Trophoblast cell (in vitro differentiated cells and primary cell): Measurements from ENCODE around the gene TUBB.

Source experiments
- DNase-seq, 2 donors: peaks; one replicate each; pipeline ENCODE4 v3.0.0-alpha.2; 2016
- H2AFZ ChIP-seq: 2 replicates; pipeline ENCODE4 v1.6.1; 2013; ENCODE audit warnings: low read length, moderate library complexity, mild to moderate bottlenecking; ENCODE audit not compliant: insufficient read depth, poor library complexity
- H2AK5ac ChIP-seq: 2 replicates; pipeline ENCODE4 v1.6.1; 2013; ENCODE audit warnings: mild to moderate bottlenecking, low read length
- H2BK120ac ChIP-seq: 2 replicates; pipeline ENCODE4 v1.6.1; 2013; ENCODE audit warnings: low read length, mild to moderate bottlenecking, moderate library complexity; ENCODE audit not compliant: insufficient read depth, poor library complexity
- H2BK12ac ChIP-seq: 2 replicates; pipeline ENCODE4 v1.6.1; 2013; ENCODE audit warnings: mild to moderate bottlenecking, low read length, moderate library complexity
- H2BK5ac ChIP-seq: 2 replicates; pipeline ENCODE4 v1.6.1; 2013; ENCODE audit warnings: low read length, low read depth, moderate library complexity, mild to moderate bottlenecking; ENCODE audit not compliant: poor library complexity
- H3K14ac ChIP-seq: 2 replicates; pipeline ENCODE4 v1.6.1; 2013; ENCODE audit warnings: mild to moderate bottlenecking, low read length
- H3K18ac ChIP-seq: 2 replicates; pipeline ENCODE4 v1.6.1; 2013; ENCODE audit warnings: mild to moderate bottlenecking, low read length
- H3K23ac ChIP-seq: 2 replicates; pipeline ENCODE4 v1.6.1; 2013; ENCODE audit warnings: low read length
- H3K27ac ChIP-seq: 2 replicates; pipeline ENCODE4 v1.5.1; 2013; ENCODE audit warnings: low read depth, mild to moderate bottlenecking, inconsistent platforms, low read length, moderate library complexity
- H3K27me3 ChIP-seq: 2 replicates; pipeline ENCODE4 v1.6.1; 2013; ENCODE audit warnings: inconsistent platforms, mild to moderate bottlenecking, low read length, moderate library complexity; ENCODE audit not compliant: insufficient read depth
- H3K36me3 ChIP-seq, 2 experiments: 1 replicate in 1 of 2; 2 replicates in 1 of 2; pipeline ENCODE4 v1.6.1; 2013; ENCODE audit warnings: low read length in 2 of 2, mild to moderate bottlenecking in 2 of 2, moderate library complexity in 1 of 2; ENCODE audit not compliant: insufficient read depth in 2 of 2, control insufficient read depth in 1 of 2
- H3K4ac ChIP-seq: 2 replicates; pipeline ENCODE4 v1.6.1; 2013; ENCODE audit warnings: low read depth, mild to moderate bottlenecking, low read length, moderate library complexity
- H3K4me1 ChIP-seq, 2 experiments: 1 replicate in 1 of 2; 2 replicates in 1 of 2; pipeline ENCODE4 v1.6.1; 2013; ENCODE audit warnings: low read length in 2 of 2, mild to moderate bottlenecking in 2 of 2, moderate library complexity in 1 of 2; ENCODE audit not compliant: insufficient read depth in 2 of 2, control insufficient read depth in 1 of 2
- H3K4me2 ChIP-seq: 2 replicates; pipeline ENCODE4 v1.6.1; 2013; ENCODE audit warnings: inconsistent platforms, mild to moderate bottlenecking, low read length, moderate library complexity
- H3K4me3 ChIP-seq: 2 replicates; pipeline ENCODE4 v1.5.1; 2013; ENCODE audit warnings: mild to moderate bottlenecking, low read depth, low read length, inconsistent platforms
- H3K79me1 ChIP-seq: one replicate; pipeline ENCODE4 v1.6.1; 2013; ENCODE audit warnings: low read length
- H3K79me2 ChIP-seq: 2 replicates; pipeline ENCODE4 v1.6.1; 2013; ENCODE audit warnings: low read length, mild to moderate bottlenecking; ENCODE audit not compliant: control insufficient read depth, insufficient read depth, poor library complexity
- H3K9ac ChIP-seq: 2 replicates; pipeline ENCODE4 v1.6.1; 2013; ENCODE audit warnings: mild to moderate bottlenecking, low read length
- H3K9me3 ChIP-seq: 2 replicates; pipeline ENCODE4 v1.6.1; 2013; ENCODE audit warnings: low read depth, mild to moderate bottlenecking, control low read depth, inconsistent platforms, low read length; ENCODE audit not compliant: insufficient read depth
- H4K12ac ChIP-seq: 2 replicates; pipeline ENCODE4 v1.6.1; 2013; ENCODE audit warnings: low read depth, mild to moderate bottlenecking, low read length, moderate library complexity
- H4K8ac ChIP-seq: 2 replicates; pipeline ENCODE4 v1.6.1; 2013; ENCODE audit warnings: low read depth, mild to moderate bottlenecking, low read length, moderate library complexity
- H4K91ac ChIP-seq: one replicate; pipeline ENCODE4 v1.6.1; 2013; ENCODE audit warnings: low read depth, mild to moderate bottlenecking, low read length, moderate library complexity
- WGBS: extraction: QIAGEN DNeasy Blood & Tissue Kit; methylation state at CpG from one replicate; pipeline ENCODE4 v1.1.7; 2013; ENCODE audit warnings: missing lambda C conversion rate; ENCODE audit not compliant: insufficient read length, insufficient coverage; ENCODE audit errors: extremely low coverage; 5-methylcytosine and 5-hydroxymethylcytosine counted together

TUBB gene

DNA sequence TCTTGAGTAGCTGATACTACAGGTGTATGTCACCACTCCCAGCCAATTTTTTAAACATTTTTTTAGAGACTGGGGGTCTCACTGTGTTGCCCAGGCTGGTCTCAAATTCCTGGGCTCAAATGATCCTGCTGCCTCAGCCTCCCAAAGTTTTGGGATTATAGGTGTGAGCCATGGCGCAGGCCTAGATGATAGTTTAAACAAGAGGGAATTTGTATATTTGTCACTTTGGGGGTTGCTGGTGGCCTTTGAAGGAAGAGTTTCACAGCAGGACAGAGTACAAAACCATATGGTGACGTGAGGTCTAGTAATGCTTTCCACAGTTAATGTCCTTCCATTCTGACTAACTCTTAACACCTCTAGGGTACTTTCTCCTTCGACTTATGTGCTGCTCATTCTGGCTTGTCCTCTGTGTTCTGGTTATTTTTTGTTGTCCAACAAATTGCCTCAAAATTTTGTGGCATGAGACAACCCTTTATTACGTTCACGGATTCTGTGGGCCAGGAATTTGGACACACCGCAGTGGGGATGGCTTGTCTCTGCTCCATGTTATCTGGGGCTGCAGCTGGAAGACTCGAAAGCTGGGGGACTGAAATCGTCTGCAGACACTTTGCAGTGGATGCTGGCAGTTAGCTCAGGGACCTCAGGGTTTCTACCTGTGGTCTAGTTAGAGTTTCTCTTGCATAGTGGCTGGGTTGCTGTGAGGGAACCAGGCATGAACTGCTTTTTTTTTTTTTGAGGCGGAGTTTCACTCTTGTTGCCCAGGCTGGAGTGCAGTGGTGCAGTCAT is 47.2 kb downstream of the TUBB start:
- no peak overlapping the region for H3K23ac ChIP-seq
- H2BK5ac ChIP-seq = peak overlapping the region; percentile 88
- peak overlapping the region; percentile 97 for H2AK5ac ChIP-seq
- H3K27ac ChIP-seq = peak overlapping the region; percentile 28
- no peaks in the 10 kb centered on the region for H3K36me3 ChIP-seq
- peaks cover 58% of the 10 kb centered on the region for H3K79me1 ChIP-seq
- no peaks in the 10 kb centered on the region for H3K27me3 ChIP-seq
- peak overlapping the region; percentile 85 for H3K14ac ChIP-seq
- peak overlapping the region; percentile 28 for H3K4ac ChIP-seq
- no peak overlapping the region for H3K4me3 ChIP-seq
- H4K12ac ChIP-seq = no peak overlapping the region
- peaks cover 2% of the 10 kb centered on the region for H3K79me2 ChIP-seq
- H4K8ac ChIP-seq = peak overlapping the region; percentile 50
- peak overlapping the region; percentile 92 for H2BK120ac ChIP-seq
- H3K9ac ChIP-seq = no peak overlapping the region
- H3K9me3 ChIP-seq = no peaks in the 10 kb centered on the region
- no peak overlapping the region for H3K4me2 ChIP-seq
- peak overlapping the region; percentile 97 for H2BK12ac ChIP-seq
- peak overlapping the region; percentile 94 for H4K91ac ChIP-seq
- peak overlapping the region; percentile 79 for H3K18ac ChIP-seq
- H2AFZ ChIP-seq = peak overlapping the region; percentile 68
- no peak for DNase-seq
- no CpG with 5 or more reads among the region's 9 CpGs for WGBS
- peaks cover 37 to 51% of the 10 kb centered on the region in 2 experiments for H3K4me1 ChIP-seq

DNA sequence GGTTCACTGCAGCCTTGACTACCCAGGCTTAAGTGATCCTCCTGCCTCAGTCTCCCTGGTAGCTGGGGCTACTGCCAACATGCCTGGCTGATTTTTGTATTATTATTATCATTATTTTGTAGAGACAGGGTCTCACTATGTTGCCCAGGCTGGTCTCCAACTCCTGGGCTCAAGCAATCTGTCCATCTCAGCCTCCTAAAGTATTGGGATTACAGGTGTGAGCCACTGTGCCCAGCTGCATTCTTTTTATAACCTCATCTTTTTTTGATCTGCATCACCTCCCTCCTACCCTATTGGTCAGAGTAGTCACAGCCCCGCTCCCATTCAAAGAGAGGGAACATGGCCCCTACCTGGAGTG is 47.8 kb downstream of the TUBB start:
- no peak overlapping the region for H3K9ac ChIP-seq
- H3K27ac ChIP-seq = peak overlapping the region; percentile 98
- no peaks in the 10 kb centered on the region for H3K36me3 ChIP-seq
- H3K4me1 ChIP-seq = peaks cover 37 to 51% of the 10 kb centered on the region in 2 experiments
- no peak for DNase-seq
- H4K8ac ChIP-seq = peak overlapping the region; percentile 10
- no peak overlapping the region for H4K12ac ChIP-seq
- H3K18ac ChIP-seq = peak overlapping the region; percentile 60
- H4K91ac ChIP-seq = peak overlapping the region; percentile 94
- peak overlapping the region; percentile 92 for H2BK120ac ChIP-seq
- H2AFZ ChIP-seq = no peak overlapping the region
- H3K4me3 ChIP-seq = no peak overlapping the region
- H3K4ac ChIP-seq = no peak overlapping the region
- no CpG with 5 or more reads among the region's 1 CpG for WGBS
- peaks cover 2% of the 10 kb centered on the region for H3K79me2 ChIP-seq
- peaks cover 54% of the 10 kb centered on the region for H3K79me1 ChIP-seq
- no peak overlapping the region for H3K4me2 ChIP-seq
- H2BK12ac ChIP-seq = peak overlapping the region; percentile 97
- H3K9me3 ChIP-seq = no peaks in the 10 kb centered on the region
- H2AK5ac ChIP-seq = peak overlapping the region; percentile 97
- H3K23ac ChIP-seq = no peak overlapping the region
- H3K14ac ChIP-seq = peak overlapping the region; percentile 64
- H2BK5ac ChIP-seq = peak overlapping the region; percentile 31
- no peaks in the 10 kb centered on the region for H3K27me3 ChIP-seq

DNA sequence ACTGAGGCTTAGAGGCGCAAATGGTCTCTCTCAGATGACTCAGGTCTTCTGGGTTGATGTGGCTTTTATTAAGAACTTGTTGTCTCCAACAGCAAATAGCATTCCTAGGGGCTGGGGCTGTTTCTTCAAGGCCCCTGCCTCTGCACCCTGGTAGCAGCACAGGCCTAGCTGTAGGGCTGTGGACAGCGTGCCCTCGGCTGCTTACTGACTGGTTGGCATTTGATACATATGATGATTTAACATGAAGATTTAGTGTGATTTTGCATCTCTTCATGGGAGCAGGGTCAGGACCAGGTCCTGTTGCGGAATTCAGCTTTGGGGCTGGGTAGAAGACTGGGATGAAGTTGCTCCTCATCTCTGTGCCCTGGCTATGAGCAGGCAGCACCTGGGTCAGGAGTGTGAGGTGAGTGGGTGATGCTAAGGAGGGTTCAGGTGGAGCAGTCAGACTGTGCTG is 48.5 kb downstream of the TUBB start:
- Histone ChIP-seq H3K4me2 (peak overlapping the region; percentile 33), H2BK12ac (peak overlapping the region; percentile 94), H3K79me2 (no peaks in the 10 kb centered on the region), H2AK5ac (peak overlapping the region; percentile 63), H3K4me3 (no peak overlapping the region), H4K12ac (peak overlapping the region; percentile 77), H3K36me3 (no peaks in the 10 kb centered on the region), H3K14ac (peak overlapping the region; percentile 83), H2AFZ (peak overlapping the region; percentile 11), H2BK5ac (peak overlapping the region; percentile 99), H3K18ac (peak overlapping the region; percentile 85), H3K9me3 (no peaks in the 10 kb centered on the region), H3K4me1 (peaks cover 34 to 47% of the 10 kb centered on the region in 2 experiments), H3K79me1 (peaks cover 49% of the 10 kb centered on the region), H4K8ac (peak overlapping the region; percentile 76), H3K27ac (peak overlapping the region; percentile 98), H3K23ac (no peak overlapping the region), H2BK120ac (peak overlapping the region; percentile 89), H3K4ac (peak overlapping the region; percentile 10), H3K9ac (no peak overlapping the region), H3K27me3 (no peaks in the 10 kb centered on the region), H4K91ac (peak overlapping the region; percentile 94)
- no peak for DNase-seq
- no CpG with 5 or more reads among the region's 4 CpGs for WGBS

GRCh38 chr6:30769088-30769852 is 49.1 kb downstream of the TUBB start:
- Histone ChIP-seq H3K18ac (peak overlapping the region; percentile 85), H3K27me3 (no peaks in the 10 kb centered on the region)

More at GRCh38 chr6:30769088-30769852, 49.1 kb downstream of the TUBB start:
- Histone ChIP-seq H4K8ac (peak overlapping the region; percentile 76), H3K4me1 (peaks cover 30 to 43% of the 10 kb centered on the region in 2 experiments), H2BK12ac (peak overlapping the region; percentile 94), H3K4me2 (peak overlapping the region; percentile 33), H3K79me2 (no peaks in the 10 kb centered on the region), H3K4ac (peak overlapping the region; percentile 69), H2AFZ (peak overlapping the region; percentile 94), H2BK120ac (peak overlapping the region; percentile 89), H2AK5ac (peak overlapping the region; percentile 63), H2BK5ac (peak overlapping the region; percentile 99), H4K91ac (peak overlapping the region; percentile 94), H3K4me3 (no peak overlapping the region), H3K23ac (no peak overlapping the region), H4K12ac (peak overlapping the region; percentile 77), H3K79me1 (peaks cover 44% of the 10 kb centered on the region), H3K9me3 (no peaks in the 10 kb centered on the region), H3K36me3 (no peaks in the 10 kb centered on the region), H3K14ac (peak overlapping the region; percentile 83), H3K27ac (peak overlapping the region; percentile 98), H3K9ac (peak overlapping the region; percentile 62)
- WGBS = no CpG with 5 or more reads among the region's 16 CpGs
- DNase-seq = peak; percentile 62 to 64
